ENCODE data around the gene CABLES2.

Gene CABLES2

GRCh38 chr20:62439218-62439617 is 32.1 kb upstream of the CABLES2 start:
- in situ Hi-C loops (cut with HindIII; ENCODE audit: low pct_ligation_motif_present, low sequenced_read_pairs) = loop anchor here (25.0 kb wide), 1 partner anchor 98 kb away; no protein-coding TSS in a partner anchor
- peaks cover 1% of the 10 kb centered on the region for H3K27me3 ChIP-seq (replicated peaks)
- H3K36me3 ChIP-seq (replicated peaks) = no peaks in the 10 kb centered on the region
- no peak overlapping the region for H3K27ac ChIP-seq
- TF ChIP-seq CTCF (IDR thresholded peaks at IDR 0.05; ENCODE audit: low read depth, low read length, missing control alignments) = no peak
- DNase-seq = no peak
- H3K4me3 ChIP-seq (ENCODE audit: low read depth, low read length) = no peak overlapping the region

- TF ChIP-seq CTCF (IDR thresholded peaks at IDR 0.05; ENCODE audit: low read depth, low read length, missing control alignments) = no peak
- H3K27me3 ChIP-seq (replicated peaks) = peaks cover 1% of the 10 kb centered on the region
- in situ Hi-C loops (cut with HindIII; ENCODE audit: low pct_ligation_motif_present, low sequenced_read_pairs) = loop anchor here (25.0 kb wide), 1 partner anchor 99 kb away; no protein-coding TSS in a partner anchor
Observed at GRCh38 chr20:62437927-62438326, 30.8 kb upstream of the CABLES2 start.

GRCh38 chr20:62437496-62437895 is 30.4 kb upstream of the CABLES2 start:
- Histone ChIP-seq H3K27ac (no peak overlapping the region), H3K4me3 (ENCODE audit: low read depth, low read length) (no peak overlapping the region), H3K27me3 (replicated peaks) (peaks cover 1% of the 10 kb centered on the region), H3K36me3 (replicated peaks) (no peaks in the 10 kb centered on the region)
- TF ChIP-seq CTCF (IDR thresholded peaks at IDR 0.05; ENCODE audit: low read depth, low read length, missing control alignments) = no peak
- no peak for DNase-seq
- in situ Hi-C loops (cut with HindIII; ENCODE audit: low pct_ligation_motif_present, low sequenced_read_pairs) = loop anchor here (25.0 kb wide), 1 partner anchor 100 kb away; no protein-coding TSS in a partner anchor

More at GRCh38 chr20:62437927-62438326, 30.8 kb upstream of the CABLES2 start:
- DNase-seq = no peak
- Histone ChIP-seq H3K27ac (no peak overlapping the region), H3K4me3 (ENCODE audit: low read depth, low read length) (no peak overlapping the region), H3K36me3 (replicated peaks) (no peaks in the 10 kb centered on the region)

- no peak for TF ChIP-seq CTCF (IDR thresholded peaks at IDR 0.05; ENCODE audit: low read depth, low read length, missing control alignments)
- Histone ChIP-seq H3K27me3 (replicated peaks) (peaks cover 1% of the 10 kb centered on the region), H3K4me3 (ENCODE audit: low read depth, low read length) (no peak overlapping the region), H3K36me3 (replicated peaks) (no peaks in the 10 kb centered on the region), H3K27ac (no peak overlapping the region)
- in situ Hi-C loops (cut with HindIII; ENCODE audit: low pct_ligation_motif_present, low sequenced_read_pairs) = loop anchor here (25.0 kb wide), 1 partner anchor 101 kb away; no protein-coding TSS in a partner anchor
- no peak for DNase-seq
Observed at GRCh38 chr20:62436692-62437091, 29.6 kb upstream of the CABLES2 start.

GRCh38 chr20:62433658-62434497 is 26.8 kb upstream of the CABLES2 start:
- in situ Hi-C loops (cut with HindIII; ENCODE audit: low pct_ligation_motif_present, low sequenced_read_pairs) = loop anchor here (25.0 kb wide), 1 partner anchor 103 kb away; no protein-coding TSS in a partner anchor
- Histone ChIP-seq H3K4me3 (ENCODE audit: low read depth, low read length) (no peak overlapping the region), H3K27me3 (replicated peaks) (peaks cover 1% of the 10 kb centered on the region), H3K36me3 (replicated peaks) (no peaks in the 10 kb centered on the region), H3K27ac (no peak overlapping the region)
- TF ChIP-seq CTCF (IDR thresholded peaks at IDR 0.05; ENCODE audit: low read depth, low read length, missing control alignments) = no peak
- DNase-seq = no peak
